HG02884 (cell line): ENCODE data around the gene BCL11A.

Source experiments
- ATAC-seq: cut with Tn5 transposase; IDR thresholded peaks from one replicate; pipeline ENCODE4 v1.9.1; 2021; ENCODE audit warnings: mild to moderate bottlenecking, moderate library complexity; ENCODE audit not compliant: unreplicated experiment

Gene BCL11A

GRCh38 chr2:60512062-60512622, 41.3 kb downstream of the BCL11A start:
- no peak for ATAC-seq

DNA sequence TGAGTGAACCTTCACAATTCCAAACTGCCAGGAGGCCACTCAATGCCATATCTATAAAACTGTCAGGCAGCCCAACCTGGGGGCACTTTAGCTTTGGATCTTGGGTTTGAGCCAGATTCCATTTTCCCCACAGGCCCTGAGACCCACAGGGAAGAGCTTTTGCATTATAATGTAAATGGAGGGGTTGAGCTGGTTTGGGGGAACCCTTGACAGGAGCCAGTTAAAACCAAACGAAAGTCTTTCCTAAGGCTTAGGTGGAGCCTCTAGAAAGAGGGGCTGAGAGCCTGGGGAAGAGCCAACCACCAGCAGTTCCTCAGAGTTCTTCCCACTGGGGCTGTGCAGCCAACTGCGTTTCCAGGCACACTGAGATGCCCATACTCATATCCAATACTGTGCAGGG, 42.7 kb downstream of the BCL11A start:
- no peak for ATAC-seq

DNA sequence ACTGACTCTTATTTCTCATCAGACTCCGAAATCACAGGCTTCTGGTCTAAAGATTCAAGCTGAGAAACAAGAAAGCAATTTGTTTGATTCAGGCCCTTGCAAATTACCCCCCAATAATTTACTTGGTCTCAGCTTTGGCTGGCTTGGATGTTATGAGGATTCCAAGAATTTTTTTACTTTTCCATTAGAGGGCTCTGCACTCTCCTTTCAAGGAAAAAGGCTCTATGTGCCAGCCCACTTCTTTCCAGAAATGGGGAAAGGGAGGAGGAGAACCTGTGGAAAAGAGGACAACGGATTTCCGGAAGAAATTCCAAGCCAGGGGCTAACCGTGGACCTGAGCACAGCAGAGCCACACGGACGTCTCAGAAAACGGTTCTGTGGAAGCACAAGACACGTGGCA, 44.4 kb downstream of the BCL11A start:
- ATAC-seq, result no peak

- no peak for ATAC-seq
Observed at GRCh38 chr2:60508339-60508917, 45.0 kb downstream of the BCL11A start.

- no peak for ATAC-seq
Observed at GRCh38 chr2:60507211-60507965, 46.1 kb downstream of the BCL11A start.

GRCh38 chr2:60505880-60506260, 47.6 kb downstream of the BCL11A start:
- ATAC-seq, result no peak

DNA sequence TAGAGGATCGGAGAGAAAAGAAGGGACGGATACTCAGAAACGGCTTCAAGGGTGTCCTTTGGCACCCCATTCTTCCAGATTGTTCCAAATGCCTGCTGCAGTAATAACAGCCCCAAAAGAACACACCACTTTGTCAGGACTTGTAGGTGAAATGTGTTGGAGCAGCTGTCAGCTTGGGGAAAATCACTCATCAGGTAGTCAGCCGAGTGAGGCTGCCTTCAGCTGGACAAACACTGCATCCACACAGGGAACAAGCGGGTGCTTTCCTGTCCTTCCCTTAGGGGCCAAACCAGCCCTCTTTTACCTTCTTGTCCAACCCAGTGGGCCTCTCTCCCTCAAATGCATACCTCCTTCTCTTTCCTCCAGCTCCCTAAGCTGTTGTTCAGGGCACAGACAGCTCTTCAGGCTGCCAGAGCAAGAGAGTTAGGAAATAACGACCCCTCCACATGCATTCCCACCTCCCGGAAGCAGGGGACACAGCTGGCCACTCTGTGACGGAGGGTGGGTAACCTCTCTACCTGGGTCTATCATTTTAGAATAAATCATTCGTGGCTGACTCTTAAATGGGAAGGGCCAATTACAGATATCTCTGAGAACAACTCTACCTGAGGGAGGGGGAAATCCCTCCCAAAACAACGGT, 48.1 kb downstream of the BCL11A start:
- no peak for ATAC-seq

GRCh38 chr2:60504049-60504448, 49.4 kb downstream of the BCL11A start:
- peak; percentile 34 for ATAC-seq

GRCh38 chr2:60502144-60502543, 51.3 kb downstream of the BCL11A start:
- no peak for ATAC-seq

- no peak for ATAC-seq
Observed at GRCh38 chr2:60500861-60501260, 52.6 kb downstream of the BCL11A start.

GRCh38 chr2:60499651-60500265, 53.7 kb downstream of the BCL11A start:
- no peak for ATAC-seq

- ATAC-seq, result peak; percentile 58
Observed at GRCh38 chr2:60498816-60499429, 54.5 kb downstream of the BCL11A start.

GRCh38 chr2:60498127-60498815, 55.2 kb downstream of the BCL11A start:
- peak; percentile 33 for ATAC-seq

GRCh38 chr2:60497500-60497899, 56.0 kb downstream of the BCL11A start:
- no peak for ATAC-seq

- no peak for ATAC-seq
Observed at GRCh38 chr2:60496956-60497355, 56.5 kb downstream of the BCL11A start.

GRCh38 chr2:60496475-60496874, 57.0 kb downstream of the BCL11A start:
- no peak for ATAC-seq

DNA sequence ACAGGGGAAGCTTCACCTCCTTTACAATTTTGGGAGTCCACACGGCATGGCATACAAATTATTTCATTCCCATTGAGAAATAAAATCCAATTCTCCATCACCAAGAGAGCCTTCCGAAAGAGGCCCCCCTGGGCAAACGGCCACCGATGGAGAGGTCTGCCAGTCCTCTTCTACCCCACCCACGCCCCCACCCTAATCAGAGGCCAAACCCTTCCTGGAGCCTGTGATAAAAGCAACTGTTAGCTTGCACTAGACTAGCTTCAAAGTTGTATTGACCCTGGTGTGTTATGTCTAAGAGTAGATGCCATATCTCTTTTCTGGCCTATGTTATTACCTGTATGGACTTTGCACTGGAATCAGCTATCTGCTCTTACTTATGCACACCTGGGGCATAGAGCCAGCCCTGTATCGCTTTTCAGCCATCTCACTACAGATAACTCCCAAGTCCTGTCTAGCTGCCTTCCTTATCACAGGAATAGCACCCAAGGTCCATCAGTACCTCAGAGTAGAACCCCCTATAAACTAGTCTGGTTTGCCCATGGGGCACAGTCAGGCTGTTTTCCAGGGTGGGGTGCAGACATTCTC, 58.3 kb downstream of the BCL11A start:
- no peak for ATAC-seq

GRCh38 chr2:60493804-60494387, 59.6 kb downstream of the BCL11A start:
- no peak for ATAC-seq

DNA sequence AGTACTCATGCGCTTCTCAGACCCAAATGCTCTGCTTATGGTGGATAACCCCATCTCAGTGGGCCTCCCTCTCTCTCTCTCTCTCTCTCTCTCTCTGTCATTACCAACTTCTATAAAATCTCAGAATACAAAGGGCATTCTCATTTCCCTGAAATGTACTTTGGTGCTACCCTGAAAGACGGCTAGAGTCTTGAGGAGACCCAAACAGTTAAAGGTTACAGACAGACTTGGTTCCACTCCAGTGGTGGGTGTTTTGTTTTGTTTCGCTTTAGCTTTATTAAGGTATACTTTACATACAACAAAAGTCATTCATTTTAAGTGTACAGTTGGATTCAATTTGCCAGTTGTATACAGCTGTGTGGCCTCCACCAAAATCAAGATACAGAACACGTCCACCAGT, 60.9 kb downstream of the BCL11A start:
- ATAC-seq, result no peak

DNA sequence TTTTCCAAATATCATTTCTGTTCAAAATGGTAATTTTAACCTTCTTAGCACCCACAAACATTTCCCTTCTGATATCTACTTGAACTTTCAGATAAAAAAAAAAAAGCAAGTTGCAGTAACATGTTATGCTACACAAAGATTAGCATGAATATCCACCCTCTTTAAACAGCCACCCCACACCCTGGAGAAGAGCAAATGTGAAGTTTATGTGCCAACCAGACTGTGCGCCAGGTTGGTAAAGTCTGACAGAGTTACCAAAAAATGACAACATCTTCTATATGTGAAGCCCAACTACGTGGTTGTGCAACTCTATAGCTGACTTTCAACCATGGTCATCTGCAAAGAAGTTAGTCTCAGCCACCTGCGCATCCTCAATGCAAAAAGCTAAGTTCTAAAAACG, 62.6 kb downstream of the BCL11A start:
- ATAC-seq, result no peak
